Myocyte (in vitro differentiated cells): ENCODE results near the gene AADACL2. TPM values are rescaled to one million over a fixed set of nuclear protein-coding genes. Genes with fewer than 3 reads are reported as not detected.

Source experiments
- DNase-seq: peaks from one replicate; pipeline ENCODE4 v3.0.0-alpha.2; 2012; ENCODE audit warnings: low read depth
- polyA plus RNA-seq: library from polyadenylated mRNA; unstranded; fragments of >200 nt; gene quantifications from one replicate; pipeline ENCODE4 v1.2.1, GENCODE V29; 2012; ENCODE audit warnings: missing spikeins
- total RNA-seq: library from RNA; depleted of rRNA; stranded (reverse); fragments of >200 nt; gene quantifications from 2 replicates; pipeline ENCODE4 v1.2.3, GENCODE V29; 2014

The AADACL2 gene, protein sequence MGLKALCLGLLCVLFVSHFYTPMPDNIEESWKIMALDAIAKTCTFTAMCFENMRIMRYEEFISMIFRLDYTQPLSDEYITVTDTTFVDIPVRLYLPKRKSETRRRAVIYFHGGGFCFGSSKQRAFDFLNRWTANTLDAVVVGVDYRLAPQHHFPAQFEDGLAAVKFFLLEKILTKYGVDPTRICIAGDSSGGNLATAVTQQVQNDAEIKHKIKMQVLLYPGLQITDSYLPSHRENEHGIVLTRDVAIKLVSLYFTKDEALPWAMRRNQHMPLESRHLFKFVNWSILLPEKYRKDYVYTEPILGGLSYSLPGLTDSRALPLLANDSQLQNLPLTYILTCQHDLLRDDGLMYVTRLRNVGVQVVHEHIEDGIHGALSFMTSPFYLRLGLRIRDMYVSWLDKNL
- not detected in 2 replicates for total RNA-seq
- not detected for polyA plus RNA-seq

DNA sequence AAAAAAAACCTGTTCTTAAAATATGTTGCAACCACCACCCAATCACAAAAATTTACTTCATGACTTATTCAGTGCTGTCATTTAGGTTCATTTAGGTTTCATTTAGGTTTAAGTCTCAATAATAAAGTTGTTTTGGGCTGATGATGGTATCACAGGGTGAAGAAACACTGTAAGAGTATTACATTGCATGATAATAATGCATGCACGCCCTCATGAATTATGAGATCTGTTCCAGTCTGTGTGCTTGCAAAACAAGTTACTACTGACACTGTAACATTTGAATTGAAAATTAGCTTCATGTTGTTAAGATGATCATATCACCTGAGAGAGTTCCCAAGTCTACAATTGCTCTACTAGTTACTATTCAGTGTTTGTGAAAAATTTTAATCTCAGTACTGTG is at the start of gene AADACL2:
TSS of gene AADACL2 (plus strand) at position 315 of the 400 bp plus-strand sequence. CDS start 109 bp downstream, outside the sequence.
- DNase-seq = no peak

DNA sequence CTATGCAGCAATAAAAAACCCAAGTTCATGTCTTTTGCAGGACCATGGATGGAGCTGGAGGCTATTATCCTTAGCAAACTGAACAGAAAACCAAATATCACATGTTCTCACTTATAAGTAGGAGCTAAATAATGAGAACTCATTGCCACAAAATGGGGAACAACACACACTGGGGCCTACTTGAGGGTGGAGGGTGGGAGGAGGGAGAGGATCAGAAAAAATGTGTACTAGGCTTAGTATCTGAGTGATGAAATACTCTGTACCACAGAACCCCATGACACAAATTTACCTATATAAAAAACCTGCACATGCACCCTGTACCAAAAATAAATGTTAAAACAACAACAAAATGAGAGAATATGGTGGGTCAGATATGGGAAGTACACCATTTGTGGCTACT is 49.6 kb upstream of the AADACL2 start:
- no peak for DNase-seq

DNA sequence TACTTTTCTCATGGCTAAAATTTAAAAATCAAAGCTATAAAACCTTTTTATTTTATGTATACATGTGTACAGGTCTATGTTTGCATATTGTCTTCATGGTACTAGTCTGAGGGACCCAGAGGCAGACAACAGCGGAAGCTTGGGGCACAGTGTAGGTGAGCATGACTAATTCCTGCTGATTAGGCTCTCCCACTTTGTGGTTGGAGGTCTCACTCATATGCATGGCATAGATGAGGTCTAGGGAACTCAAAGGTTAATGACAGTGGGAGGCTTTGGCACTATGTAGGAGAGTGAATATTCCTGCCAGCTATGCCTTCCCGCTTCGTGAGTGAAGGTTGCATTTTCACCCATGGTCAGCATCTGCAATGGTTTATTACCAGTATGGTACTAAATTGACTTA is 47.5 kb upstream of the AADACL2 start:
- DNase-seq = no peak

DNA sequence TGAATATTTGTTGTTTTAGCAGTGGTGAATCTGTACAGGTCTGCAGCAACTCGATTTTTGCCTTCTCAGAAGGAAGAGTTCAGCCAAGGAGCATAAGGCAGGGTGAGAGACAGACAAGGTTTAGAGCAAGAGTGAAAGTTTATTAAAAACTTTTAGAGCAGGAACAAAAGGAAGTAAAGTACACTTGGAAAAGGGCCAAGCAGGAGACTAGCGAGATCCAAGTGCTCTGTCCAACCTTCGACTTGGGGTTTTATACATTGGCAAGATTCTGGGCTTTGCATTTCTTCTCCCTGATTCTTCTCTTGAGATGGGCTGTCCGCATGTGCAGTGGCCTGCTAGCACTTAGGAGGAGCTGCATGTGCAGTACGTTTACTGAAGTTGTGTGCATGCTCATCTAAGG is 46.7 kb upstream of the AADACL2 start:
- no peak for DNase-seq

DNA sequence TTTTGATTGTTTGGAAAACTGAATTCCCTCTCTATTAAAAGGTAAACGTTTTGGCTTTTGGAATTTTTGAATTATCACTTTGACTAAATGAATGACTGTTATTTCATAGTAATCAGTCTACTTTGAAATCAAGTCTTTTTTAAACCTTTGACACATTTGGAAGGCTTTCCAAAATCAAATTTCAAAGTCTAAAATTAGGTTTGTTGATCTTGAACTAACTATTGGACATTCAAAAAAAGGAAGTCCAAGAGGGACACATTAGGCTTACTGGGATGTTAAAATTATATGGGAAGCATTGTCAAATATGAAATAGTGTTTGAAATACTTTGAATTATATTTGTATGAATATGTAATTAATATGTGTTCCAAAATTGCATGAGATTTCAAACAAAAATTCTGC is 45.2 kb upstream of the AADACL2 start:
- DNase-seq = no peak

DNA sequence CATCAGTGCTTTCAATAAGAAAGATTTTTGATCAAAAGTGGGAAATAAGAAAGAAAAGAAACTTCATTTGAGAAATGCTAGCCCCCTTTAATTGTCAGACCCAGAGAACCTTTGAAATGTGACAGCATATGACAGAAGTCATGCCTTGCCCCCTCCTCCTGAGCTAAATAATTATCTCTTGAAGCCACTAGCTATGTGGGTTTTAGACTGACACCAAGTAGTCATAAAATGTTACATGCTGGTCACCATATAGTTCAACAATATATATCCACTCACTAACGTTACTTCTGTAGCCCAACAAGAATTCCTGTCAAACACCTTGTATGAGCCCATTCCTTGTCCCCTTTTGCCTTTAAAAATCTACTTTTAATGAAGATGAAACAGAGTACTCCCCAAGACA is 43.1 kb upstream of the AADACL2 start:
- DNase-seq = no peak

DNA sequence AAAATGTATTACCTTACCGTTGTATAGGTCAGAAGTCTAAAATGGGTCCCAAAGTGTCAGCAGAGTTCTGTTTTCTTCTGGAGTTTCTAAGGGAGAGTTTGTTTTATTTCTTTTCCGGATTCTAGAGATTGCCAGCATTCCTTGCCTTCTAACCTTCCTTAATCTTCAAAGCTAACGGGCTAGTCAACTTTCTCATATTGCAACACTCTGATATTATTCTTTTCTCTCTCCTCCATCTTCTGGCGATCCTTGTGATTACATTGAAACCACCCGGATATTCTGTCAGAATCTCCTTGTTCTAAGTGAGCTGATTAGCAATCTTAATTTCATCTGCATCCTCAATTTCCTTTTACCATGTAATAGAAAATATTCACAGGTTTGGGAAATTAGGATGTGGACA is 36.2 kb upstream of the AADACL2 start:
- peak; percentile 4 for DNase-seq

DNA sequence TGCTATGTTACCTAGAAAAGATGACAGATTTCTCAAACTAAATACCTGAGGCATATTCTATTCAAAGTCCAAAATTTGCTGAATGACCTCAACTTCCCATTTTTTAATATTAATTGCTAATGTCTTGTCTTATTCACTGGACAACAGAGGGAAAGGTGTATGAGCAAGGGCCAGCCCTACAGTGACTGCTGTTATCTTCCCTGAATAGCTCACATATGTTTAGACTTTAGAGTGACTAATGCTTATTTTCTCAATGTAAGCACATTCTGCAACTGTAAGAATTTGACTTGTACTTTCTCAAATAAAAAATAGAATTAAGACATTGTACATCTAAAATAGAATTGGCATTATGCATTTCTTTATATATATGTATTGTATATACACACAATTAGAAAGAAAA is 26.5 kb upstream of the AADACL2 start:
- no peak for DNase-seq

DNA sequence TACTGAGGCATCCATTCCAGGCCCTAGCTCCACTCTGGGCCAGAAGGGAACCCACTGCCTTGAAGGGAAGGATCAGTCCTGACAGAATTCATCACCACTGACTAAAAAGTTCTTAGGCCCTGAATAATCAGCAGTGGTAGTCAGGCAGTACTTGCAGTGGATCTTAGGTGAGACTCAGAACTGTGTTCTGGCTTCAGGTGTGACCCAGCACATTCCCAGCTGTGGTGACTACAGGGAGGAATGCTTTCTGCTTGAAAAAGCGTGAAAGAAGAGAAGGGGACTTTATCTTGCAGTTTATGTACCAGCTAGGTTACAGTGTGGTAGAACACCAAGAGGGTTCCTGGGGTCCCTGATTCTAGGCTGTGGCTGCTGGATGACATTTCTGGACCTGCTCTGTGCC is 24.9 kb upstream of the AADACL2 start:
- no peak for DNase-seq

DNA sequence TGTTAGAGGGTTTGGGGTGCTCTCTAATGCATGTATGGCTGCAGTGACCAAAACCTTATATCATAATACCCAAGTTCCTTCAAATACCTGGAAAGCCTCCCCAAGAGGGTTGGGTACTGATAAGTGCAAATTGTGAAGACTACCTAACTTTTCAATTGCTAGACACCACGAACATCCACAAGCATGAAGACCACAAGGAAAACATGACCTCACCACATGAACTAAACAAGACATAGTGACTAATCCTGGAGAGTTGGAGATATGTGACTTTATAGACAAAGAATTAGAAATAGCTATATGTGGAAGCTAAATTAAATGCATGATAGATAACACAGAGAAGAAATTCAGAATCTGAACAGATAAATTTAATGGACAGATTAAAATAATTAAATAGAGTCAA is 23.9 kb upstream of the AADACL2 start:
- DNase-seq = peak; percentile 27

DNA sequence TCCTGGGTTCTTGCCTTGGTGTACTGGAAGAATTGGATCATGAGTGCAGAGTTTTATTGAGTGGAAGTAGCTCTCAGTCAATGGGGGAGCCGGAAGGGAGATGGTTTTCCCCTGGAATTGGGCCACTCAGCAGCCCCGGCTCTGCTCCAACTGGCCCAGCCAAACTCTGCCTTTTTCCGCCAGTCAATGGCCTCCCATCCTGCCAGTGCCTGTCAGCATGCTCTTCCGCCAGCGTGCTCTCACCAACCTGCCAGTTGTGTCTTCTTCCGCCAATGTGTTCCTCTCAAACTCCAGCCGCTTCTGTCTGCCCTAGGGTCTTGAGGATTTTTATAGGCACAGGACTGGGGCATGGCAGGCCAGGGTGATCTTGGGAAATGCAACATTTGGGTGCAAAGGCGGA is 12.4 kb upstream of the AADACL2 start:
- no peak for DNase-seq

DNA sequence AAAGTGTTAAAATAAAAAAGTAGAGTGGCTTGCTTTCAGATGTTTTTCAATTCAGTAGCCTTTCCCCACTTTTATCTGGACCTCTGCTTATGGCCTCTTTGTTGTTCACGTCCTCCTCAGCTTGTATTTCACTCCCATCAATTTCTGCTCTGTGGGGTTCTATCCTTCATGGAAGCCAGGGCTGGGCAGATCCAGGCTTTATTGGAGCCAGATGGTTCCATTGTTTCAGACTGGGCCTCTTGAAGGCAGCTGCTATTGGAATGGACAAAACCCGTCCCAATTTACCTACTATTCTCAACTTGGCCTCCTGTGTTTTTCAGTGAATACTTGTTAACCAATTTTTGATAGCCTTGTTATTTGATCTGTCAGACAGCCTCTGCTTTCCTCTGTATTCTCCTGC is 10.9 kb upstream of the AADACL2 start:
- peak; percentile 2 for DNase-seq

DNA sequence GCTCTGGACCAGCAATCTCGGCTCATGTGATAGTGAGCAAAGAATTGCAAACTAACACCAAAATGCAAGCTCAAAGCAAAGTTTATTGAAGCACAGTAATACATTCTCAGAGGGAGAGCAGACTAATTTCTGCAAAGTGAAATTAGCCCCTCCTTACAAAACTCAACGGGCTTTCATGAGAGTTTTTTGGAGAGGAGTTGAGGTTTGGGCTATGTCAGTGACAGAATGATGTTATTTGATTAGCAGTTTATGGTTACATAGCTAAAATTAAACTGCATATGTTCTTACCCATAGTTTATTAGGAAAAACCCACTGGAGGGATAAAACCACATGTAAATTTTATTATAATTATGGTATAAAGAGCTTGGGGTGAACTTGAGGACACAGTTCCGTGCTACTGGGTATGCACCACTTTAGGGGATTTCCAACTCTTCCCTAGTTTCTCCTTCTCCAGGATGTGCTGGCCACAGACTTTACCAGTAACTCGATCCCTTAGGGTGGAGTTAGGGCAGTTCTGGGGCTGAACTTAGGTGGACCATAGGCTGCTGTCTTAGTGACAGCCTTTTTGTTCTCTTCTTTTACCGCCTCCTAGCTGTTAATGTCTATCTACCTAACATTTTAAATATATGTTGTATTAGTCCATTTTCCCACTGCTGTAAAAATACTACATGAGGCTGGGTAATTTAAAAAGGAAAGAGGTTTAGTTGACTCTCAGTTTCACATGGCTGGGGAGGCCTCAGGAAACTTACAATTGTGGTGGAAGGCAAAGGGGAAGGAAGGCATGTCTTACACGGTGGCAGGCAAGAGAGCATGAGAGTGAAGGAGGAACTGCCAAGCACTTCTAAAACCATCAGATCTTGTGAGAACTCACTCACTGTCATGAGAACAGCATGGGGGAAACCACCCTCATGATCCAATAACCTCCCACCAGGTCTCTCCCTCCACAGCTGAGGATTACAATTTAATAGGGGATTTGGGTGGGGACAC is 8.9 kb upstream of the AADACL2 start:
- peak; percentile 18 for DNase-seq

DNA sequence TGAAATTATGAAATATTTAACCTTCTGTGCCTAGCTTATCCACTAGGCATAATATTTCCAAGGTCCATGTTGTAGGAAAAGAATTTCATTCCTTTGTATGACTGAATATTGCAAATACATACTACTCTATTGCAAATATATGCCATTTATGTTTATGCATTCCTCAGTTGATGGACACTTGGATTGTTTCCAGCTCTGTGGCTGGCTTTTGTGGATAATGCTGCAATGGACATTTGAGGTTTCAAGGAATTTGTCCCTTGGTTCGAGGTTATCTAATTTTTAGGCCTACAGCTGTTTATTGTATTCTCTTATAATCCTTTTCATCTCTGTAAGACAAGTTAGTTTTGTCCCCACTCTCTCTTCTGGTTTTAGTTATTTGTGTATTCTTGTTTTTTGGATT is 7.7 kb upstream of the AADACL2 start:
- peak; percentile 43 for DNase-seq

DNA sequence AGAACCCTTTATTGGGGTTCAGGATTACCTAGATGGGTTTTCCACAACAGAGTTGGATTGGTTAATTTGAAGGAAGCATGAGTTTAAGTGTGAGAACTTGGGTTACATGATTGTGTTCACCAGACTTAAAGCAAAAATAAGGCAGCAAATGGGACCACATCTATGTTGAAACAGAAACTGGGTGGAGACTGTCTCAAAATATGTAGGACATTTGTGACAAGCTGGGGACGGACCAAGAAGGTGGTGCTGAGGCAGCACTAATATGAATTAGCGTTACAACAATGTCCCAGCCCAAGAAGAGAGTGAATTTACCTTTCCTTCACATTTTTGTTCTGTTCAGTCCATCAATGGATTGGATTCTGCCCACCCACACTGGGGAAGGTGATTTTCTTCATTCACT is 866 bp upstream of the AADACL2 start:
- DNase-seq = no peak

DNA sequence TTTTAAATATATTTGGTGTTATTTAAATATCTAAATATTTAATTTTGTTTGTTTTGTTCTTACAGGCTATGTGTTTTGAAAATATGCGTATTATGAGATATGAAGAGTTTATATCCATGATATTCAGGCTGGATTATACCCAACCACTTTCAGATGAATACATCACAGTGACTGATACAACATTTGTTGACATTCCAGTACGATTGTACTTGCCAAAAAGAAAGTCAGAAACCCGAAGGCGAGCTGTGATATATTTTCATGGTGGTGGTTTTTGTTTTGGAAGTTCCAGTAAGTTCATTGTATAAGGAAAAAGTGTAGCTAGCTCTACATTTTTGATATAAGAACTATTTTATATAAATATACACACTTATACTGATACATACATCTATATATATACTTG is 6.9 kb downstream of the AADACL2 start:
- peak; percentile 7 for DNase-seq

DNA sequence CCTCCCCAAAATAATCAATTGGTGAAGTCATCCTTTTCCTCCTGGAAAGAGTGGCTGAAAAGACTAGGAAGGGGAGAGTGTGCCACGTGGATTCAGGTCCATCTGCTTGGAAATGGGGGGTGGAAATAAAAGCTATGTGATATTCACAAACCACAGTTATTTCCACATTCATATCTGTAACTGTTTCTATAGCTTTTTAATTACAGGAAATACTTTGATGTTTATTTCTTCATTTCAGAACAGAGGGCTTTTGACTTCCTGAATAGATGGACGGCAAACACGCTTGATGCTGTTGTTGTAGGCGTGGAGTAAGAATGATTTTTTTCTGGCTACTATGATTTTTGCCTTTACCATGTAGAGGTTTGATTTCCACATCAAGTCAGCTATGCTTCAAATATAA is 10.1 kb downstream of the AADACL2 start:
- DNase-seq = no peak

DNA sequence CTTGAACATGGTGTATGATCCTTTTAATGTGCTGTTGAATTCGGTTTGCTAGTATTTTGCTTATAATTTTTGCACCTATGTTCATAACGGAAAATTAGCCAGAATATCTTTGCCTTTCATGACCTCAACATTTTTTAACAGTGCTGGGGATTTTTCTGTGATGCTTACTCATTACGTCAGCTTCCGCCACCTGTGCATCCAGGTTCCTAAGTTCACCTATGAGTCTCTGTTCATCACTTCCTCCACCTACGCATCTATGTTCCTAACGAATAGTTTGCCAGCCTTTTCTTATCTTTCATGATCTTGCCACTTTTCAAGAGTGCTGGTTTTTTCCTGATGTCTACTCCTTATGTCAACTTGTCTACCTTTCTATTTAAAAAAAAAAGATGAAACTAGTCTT is 16.5 kb downstream of the AADACL2 start:
- no peak for DNase-seq

DNA sequence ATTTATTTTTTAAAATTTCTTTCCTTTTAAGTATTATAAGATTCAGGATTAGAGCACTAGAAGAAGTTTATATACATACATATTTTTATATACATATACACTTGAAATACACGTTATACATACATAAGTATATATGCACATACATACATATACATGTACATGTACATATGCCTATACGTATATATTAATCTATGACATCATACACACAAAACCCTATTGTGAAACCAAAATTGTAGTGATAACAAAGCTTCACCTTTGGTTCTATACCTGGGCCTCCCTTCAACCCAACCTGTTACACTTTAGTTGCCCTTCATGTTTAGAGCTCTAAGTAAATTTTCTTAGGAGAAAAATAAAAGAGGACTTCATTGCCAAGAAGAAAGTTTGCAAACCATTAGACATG is 17.0 kb downstream of the AADACL2 start:
- DNase-seq = no peak

DNA sequence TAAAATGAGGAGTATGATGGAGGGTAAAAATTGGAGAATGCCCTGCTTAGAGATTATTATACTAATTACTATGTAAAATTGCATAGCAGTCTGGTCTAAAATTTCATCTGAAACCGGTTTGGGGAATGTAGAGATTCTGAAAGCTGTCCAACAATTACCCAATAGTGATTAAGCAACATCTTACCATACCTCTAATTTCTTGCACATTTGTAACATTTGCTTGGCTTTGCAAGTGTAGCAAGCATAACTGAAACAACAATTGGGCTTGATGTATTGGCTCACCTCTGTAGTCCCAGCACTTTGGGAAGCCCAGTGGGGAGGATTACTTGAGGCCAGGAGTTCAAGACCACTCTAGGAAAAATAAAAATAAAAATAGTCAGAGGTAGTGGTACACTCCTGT is 17.4 kb downstream of the AADACL2 start:
- DNase-seq = no peak

DNA sequence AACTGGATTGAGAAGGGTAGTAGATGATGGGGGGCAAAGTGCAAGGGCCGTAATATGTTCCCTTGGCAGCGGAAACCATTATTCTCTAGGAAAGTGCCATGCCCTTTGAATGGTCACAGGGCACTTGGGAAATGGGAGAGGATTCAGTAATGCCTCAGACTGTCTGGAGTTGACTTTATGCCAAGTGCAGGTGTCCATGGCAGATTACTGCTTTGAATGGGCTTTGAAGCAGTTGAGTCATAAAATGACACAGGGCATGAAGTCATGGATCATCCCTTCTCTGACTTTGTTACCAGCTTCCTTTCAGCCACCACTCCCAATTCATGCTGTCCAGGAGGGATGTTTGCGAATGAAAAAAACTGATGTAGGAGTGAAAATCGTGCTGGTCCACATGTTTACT is 20.1 kb downstream of the AADACL2 start:
- DNase-seq = no peak

DNA sequence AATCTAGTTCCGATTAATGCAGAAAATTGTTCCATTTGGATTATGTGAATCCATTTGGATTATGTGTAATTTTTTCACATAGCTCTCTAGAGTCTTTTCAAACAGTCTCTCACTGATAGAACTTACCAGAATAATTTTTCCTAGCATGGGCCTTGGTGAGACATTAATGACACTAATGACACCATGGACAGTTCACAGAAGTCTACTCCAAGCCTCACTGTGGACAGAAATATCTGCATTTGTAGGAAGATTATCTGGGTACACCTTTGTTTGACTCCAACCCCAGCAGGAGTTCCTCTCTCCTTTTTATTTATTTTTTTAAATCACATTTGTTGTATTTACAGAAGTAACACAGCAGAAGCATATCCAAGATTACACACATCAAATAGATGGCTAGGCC is 27.9 kb downstream of the AADACL2 start:
- no peak for DNase-seq
